Measurements from ENCODE around the gene RALGAPA1.

The RALGAPA1 gene

GRCh38 chr14:35704793-35705493 is 104.2 kb downstream of the RALGAPA1 start:
- DNase-seq: no peak
- Histone ChIP-seq H3K9me3 (ENCODE audit: severe bottlenecking) (no peaks in the 10 kb centered on the region), H3K27ac (no peak overlapping the region), H3K36me3 (peaks cover 7% of the 10 kb centered on the region), H3K27me3 (ENCODE audit: insufficient read depth, low read depth, severe bottlenecking) (no peaks in the 10 kb centered on the region), H3K4me3 (ENCODE audit: low read depth, low read length) (no peak overlapping the region)
- no peak for TF ChIP-seq CTCF (IDR thresholded peaks at IDR 0.05; ENCODE audit: low read depth, low read length)

DNA sequence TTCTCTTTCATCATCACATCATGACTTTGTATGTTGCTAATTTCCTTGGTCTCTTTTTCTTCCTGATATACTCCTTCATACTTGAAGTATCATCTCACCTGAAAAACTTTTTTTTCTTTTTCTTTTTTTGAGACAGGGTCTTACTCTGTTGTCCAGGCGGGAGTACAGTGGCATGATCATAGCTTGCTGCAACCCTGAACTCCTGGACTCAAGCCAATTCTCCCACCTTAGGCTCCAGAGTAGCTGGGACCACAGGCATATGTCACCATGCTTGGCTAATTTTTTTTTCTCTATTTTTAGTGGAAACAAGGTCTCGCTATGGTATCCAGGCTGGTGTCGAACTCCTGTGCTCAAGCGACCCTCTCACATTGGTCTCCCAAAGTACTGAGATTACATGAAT is 107.6 kb downstream of the RALGAPA1 start:
- no peak for TF ChIP-seq CTCF (IDR thresholded peaks at IDR 0.05; ENCODE audit: low read depth, low read length)

GRCh38 chr14:35699791-35700444 is 109.2 kb downstream of the RALGAPA1 start:
- Histone ChIP-seq H3K36me3 (no peaks in the 10 kb centered on the region; the same call in 1 of the 2 replicates), H3K27me3 (ENCODE audit: insufficient read depth, low read depth, severe bottlenecking) (no peaks in the 10 kb centered on the region), H3K4me3 (ENCODE audit: low read depth, low read length) (no peak overlapping the region), H3K27ac (no peak overlapping the region), H3K9me3 (ENCODE audit: severe bottlenecking) (no peaks in the 10 kb centered on the region)
- DNase-seq: no peak
- no peak for TF ChIP-seq CTCF (IDR thresholded peaks at IDR 0.05; ENCODE audit: low read depth, low read length)

More for the DNA sequence above, 107.6 kb downstream of the RALGAPA1 start:
- Histone ChIP-seq H3K4me3 (ENCODE audit: low read depth, low read length) (no peak overlapping the region), H3K27me3 (ENCODE audit: insufficient read depth, low read depth, severe bottlenecking) (no peaks in the 10 kb centered on the region), H3K9me3 (ENCODE audit: severe bottlenecking) (no peaks in the 10 kb centered on the region), H3K27ac (no peak overlapping the region), H3K36me3 (no peaks in the 10 kb centered on the region; the same call in 1 of the 2 replicates)
- no peak for DNase-seq

DNA sequence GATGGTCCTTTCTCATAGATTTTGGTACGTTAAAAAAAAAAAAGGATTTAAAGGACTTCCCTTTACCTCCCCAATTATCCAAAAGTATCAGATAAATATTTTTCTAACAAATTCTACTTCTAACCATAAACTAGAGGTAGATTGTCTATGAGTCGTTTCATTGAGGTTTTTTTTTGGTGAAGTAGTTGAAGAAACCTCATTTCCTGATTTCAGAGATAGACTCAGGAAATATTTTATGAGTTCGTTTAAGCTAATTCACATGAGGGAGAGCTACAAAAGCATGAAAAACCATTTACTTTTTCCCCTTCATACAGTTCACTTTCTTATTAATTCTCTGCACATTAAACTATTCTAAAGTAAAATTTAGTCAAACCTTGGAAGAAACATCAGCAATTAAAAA is 112.5 kb downstream of the RALGAPA1 start:
- DNase-seq: no peak
- Histone ChIP-seq H3K4me3 (ENCODE audit: low read depth, low read length) (no peak overlapping the region), H3K36me3 (no peaks in the 10 kb centered on the region; the same call in 1 of the 2 replicates), H3K27me3 (ENCODE audit: insufficient read depth, low read depth, severe bottlenecking) (no peaks in the 10 kb centered on the region), H3K9me3 (ENCODE audit: severe bottlenecking) (no peaks in the 10 kb centered on the region), H3K27ac (no peak overlapping the region)
- no peak for TF ChIP-seq CTCF (IDR thresholded peaks at IDR 0.05; ENCODE audit: low read depth, low read length)

- TF ChIP-seq CTCF (IDR thresholded peaks at IDR 0.05; ENCODE audit: low read depth, low read length): no peak
- DNase-seq: no peak
- H3K27me3 ChIP-seq (ENCODE audit: insufficient read depth, low read depth, severe bottlenecking): no peaks in the 10 kb centered on the region
These were observed 113.0 kb downstream of the RALGAPA1 start for GRCh38 chr14:35696119-35696518.

More at GRCh38 chr14:35696119-35696518, 113.0 kb downstream of the RALGAPA1 start:
- Histone ChIP-seq H3K4me3 (ENCODE audit: low read depth, low read length) (no peak overlapping the region), H3K9me3 (ENCODE audit: severe bottlenecking) (no peaks in the 10 kb centered on the region), H3K27ac (no peak overlapping the region), H3K36me3 (no peaks in the 10 kb centered on the region)

Measured in WERI-Rb-1 (cell line).